NCI-H146 treated with DMSO at 0.1 percent for 48 hours (cell line): Measurements from ENCODE around the gene DNASE2.
A peak's percentile ranks its signal among the peaks of the same experiment; 100 is the strongest.
"Not testable (repeated sequence)": the region's sequence is repeated elsewhere in the genome, so short reads cannot be mapped to it uniquely, and the experiment has no call there.

Experiments
- DNase-seq: peaks from one replicate; lab custom pipeline; 2025; ENCODE audit not compliant: unreplicated experiment; lab: John Stamatoyannopoulos, UW

The DNASE2 gene

DNA sequence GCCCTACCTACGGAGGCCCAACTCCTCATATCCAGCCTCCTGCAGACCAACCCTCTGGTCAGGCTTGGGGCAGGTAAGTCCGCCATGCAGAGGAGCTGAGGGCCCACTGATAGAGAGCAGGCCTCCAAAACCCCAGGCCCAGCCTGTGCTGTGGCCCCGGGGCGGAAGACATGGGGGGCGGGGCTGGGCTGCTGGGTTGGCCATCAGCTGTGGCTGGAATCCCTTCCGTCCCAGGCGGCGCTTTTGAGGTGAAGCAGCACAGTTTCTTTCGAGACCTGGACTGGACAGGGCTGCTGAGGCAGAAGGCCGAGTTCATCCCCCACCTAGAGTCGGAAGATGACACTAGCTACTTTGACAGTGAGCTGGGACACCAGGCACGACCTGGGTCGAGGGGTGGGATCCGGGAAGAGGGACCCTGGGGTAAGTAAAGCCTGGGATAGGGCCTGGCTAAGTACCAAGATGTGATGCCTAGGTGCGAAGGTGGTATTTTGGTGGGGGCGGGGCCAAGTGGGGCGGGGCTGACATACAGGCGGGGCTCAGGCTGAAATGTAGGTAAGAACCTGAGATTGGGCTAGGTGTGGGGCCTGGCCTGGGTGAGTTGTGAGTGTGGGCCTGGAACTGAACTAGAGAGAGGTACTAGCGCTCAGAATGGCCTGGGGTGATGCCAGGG, 15.4 kb downstream of the DNASE2 start:
- DNase-seq, result no peak

DNA sequence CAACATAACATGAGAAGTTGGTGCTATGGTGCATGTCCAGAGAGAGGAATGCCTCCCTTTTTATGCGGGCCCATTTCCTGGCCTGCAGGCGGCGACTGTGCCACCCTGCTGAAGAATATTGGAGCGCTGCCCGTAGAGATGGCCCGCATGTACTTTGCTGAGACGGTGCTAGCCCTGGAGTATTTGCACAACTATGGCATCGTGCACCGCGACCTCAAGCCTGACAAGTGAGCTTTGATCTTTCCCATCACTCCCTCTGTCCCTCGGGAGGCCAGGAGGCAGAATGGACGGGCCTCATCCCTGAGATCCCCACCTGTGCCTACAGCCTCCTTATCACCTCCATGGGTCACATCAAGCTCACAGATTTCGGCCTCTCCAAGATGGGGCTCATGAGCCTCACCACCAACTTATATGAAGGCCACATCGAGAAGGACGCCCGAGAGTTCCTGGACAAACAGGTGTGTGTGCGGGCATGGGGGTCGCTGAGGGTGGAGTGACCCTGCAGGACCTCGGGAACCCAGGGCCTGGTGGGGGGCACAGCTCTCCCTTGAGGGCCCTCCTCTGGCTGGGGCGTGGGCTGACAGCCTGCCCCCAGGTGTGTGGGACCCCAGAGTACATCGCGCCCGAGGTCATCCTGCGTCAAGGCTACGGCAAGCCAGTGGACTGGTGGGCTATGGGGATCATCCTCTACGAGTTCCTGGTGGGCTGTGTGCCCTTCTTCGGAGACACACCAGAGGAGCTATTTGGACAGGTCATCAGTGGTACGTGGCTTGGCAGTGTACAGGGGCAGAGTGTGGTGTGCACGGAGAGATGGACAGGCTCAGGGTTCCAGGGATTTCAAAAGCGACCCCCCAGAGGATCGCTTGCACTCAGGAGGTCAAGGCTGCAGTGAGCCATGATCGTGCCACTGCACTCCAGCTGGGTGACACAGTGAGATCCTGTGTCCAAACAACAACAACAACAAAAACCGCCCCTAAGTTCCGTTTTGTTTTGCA, 16.2 kb downstream of the DNASE2 start:
- no peak for DNase-seq

- DNase-seq, result no peak
Observed at GRCh38 chr19:12864143-12864542, 17.1 kb downstream of the DNASE2 start.

DNA sequence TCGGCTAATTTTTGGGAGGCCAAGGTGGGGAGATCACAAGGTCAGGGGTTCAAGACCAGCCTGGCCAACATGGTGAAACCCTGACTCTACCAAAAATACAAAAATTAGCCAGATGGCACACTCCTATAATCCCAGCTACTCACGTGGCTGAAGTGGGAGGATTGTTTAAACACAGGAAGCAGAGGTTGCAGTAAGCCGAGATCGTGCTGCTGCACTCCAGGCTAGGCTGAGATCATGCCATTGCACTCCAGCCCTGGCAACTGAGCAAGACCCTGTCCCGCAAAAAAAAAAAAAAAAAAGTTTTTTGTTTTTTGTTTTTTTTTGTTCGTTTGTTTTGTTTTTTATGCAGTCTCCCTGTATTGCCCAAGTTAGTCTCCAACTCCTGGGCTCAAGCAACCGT, 21.7 kb downstream of the DNASE2 start:
- DNase-seq, result no peak

DNA sequence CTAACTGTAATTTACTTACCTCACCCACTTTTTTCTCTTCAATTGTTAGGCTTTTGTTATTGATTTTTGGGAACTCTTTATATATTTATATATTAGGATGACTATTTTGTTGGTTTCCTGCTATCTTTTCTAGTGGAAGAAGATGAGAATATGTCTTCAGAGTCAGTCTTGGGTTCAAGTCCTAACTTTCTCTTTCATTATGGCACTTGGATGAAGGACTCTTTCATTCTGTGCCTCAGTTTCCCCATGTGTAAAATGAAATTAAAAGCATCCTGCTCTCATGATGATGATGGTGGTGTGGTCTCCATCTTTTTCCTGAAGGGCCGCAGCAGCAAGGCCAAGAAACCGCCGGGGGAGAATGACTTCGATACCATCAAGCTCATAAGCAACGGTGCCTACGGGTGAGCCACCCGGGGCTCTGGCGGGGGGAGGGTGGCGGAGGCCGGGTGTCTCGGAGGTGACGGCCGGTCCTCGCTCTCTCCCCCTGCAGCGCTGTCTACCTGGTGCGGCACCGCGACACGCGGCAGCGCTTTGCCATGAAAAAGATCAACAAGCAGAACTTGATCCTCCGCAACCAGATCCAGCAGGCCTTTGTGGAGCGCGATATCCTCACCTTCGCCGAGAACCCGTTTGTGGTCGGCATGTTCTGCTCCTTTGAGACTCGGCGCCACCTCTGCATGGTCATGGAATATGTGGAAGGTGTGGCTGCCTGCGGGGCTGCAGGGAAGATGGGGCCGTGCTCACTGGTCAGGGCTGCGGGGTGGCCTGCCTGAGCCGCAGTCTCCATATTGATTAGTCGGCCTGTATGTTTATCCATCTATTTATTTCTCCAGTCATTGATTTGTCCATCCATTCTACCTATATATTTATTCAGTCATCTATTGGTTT, 23.0 kb downstream of the DNASE2 start:
- DNase-seq, result no peak

- DNase-seq, result no peak
Observed at GRCh38 chr19:12856653-12857052, 24.6 kb downstream of the DNASE2 start.

DNA sequence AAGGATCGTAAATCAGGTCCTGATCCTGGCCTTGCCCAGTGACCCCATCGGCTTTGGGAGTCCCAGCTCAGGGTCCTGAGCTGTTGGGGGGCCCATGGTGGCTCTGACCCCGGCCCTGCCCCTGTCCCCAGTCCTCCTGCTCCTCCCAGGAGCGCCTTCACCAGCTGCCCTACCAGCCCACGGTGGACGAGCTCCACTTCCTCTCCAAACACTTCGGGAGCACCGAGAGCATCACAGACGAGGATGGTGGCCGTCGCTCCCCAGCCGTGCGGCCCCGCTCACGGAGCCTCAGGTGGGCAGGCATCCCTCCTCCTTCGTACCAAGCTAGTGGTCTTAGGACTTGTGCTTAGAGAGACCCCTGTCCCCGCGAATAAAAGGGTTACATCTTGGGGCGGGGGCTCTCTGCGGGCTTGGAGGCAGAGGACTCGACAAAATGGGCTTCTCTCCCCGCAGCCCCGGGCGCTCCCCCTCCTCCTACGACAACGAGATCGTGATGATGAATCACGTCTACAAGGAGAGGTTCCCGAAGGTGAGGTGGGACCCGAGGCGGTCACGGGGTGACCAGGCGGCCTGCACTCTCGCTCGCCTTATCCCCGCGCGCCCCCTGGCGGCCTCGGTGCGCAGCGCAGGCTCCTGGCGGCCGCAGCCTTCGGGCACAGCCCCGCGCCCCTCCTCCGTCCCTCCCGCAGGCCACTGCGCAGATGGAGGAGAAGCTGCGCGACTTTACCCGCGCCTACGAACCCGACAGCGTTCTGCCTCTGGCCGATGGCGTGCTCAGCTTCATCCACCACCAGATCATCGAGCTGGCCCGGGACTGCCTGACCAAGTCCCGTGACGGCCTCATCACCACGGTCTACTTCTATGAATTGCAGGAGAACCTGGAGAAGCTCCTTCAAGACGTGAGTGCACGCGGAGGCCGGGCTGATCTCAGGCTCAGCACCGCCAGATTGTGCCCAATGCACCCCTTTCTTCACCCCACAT, 33.8 kb downstream of the DNASE2 start:
- peak; percentile 38 for DNase-seq

- DNase-seq, result not testable (repeated sequence)
Observed at GRCh38 chr19:12846613-12847012, 34.6 kb downstream of the DNASE2 start.

DNA sequence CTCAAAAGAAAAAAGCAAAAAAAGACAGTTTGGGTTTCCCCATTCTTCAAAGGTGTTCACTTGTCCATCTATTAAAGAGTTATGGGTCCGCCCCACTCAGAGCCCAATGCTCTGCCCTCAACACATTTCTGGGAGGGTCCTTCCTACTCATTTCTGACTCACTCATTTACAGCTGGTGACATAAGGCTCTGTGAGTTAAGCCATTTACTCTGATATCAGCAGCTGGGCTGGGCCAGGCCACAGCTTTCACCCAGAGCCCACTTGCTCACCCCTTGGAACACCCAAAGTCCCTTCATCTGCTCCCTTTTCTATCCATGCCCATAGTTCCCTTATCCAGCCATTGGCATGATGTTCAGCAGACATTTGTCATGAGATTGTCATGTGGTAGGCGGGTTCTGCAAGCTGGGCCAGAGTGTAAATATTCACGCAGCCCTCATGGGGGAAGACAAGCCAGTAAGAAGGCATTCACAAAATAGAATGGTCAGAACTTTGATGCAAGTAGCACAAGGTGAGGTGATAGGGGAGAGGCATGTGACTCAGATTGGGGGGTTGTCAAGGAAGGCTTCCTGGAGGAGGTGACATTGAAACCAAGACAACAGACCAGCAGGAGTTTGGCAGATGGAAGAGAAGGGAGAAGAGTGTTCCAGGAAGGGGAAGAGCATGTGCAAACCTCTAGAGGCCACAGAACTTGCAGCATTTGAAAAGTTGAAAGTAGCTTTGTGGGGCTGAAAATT, 37.1 kb downstream of the DNASE2 start:
- DNase-seq, result no peak

GRCh38 chr19:12843328-12843727, 37.9 kb downstream of the DNASE2 start:
- no peak for DNase-seq

GRCh38 chr19:12842511-12842910, 38.7 kb downstream of the DNASE2 start:
- no peak for DNase-seq

- DNase-seq, result no peak
Observed at GRCh38 chr19:12841094-12841493, 40.2 kb downstream of the DNASE2 start.

GRCh38 chr19:12840091-12841079, 40.9 kb downstream of the DNASE2 start:
- no peak for DNase-seq

- DNase-seq, result no peak
Observed at GRCh38 chr19:12838886-12839756, 42.1 kb downstream of the DNASE2 start.

- peak; percentile 46 for DNase-seq
Observed at GRCh38 chr19:12838182-12838885, 42.9 kb downstream of the DNASE2 start, which contains the start of gene MAST1. MAST1 (plus strand) TSS chr19:12838515; CDS start chr19:12838573, 58 bp downstream.

DNA sequence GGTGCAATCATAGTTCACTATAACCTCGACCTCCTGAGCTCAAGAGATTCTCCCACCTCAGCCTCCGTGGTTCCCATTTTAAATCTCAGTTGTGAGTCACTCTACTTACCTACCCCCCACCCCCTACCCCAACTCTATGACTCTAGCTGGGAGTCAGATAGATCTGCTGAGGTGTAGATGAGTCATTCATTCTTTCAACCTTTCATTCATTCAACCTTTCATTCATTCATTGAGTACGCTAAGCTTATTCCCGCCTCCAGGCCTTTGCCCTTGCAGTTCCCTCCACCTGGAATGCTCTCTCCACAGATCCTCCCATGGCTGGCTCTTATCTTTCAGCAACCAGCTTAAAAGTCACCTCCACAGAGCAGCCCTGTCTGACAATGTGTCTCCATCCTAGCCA, 44.0 kb downstream of the DNASE2 start:
- DNase-seq, result no peak

DNA sequence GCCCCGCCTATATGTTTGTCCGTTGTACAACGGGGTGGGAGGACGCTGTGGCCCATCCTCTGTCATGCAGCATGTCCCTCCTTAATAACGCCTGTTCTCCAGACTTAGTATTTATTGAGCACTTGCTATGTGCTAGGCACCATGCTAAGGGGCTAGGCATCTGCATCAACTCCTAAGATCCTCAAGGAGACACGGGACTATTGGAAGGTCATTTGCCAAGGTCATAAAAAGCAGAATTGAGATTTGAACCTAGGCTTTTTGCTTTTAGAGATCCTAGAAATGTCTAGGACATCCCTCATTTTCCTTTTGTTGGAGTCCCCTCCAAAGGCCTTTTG, 44.8 kb downstream of the DNASE2 start:
- no peak for DNase-seq
